ENCODE measurements around the gene ZNF579.

ZNF579 gene

GRCh38 chr19:55613396-55613795, 32.7 kb upstream of the ZNF579 start:
- no peak for DNase-seq (ENCODE audit: low spot score)

GRCh38 chr19:55611983-55612645, 31.5 kb upstream of the ZNF579 start:
- no peak for DNase-seq (ENCODE audit: low spot score)

GRCh38 chr19:55611300-55611982, 30.8 kb upstream of the ZNF579 start:
- DNase-seq (ENCODE audit: low spot score): no peak

- no peak for DNase-seq (ENCODE audit: low spot score)
These were observed 28.7 kb upstream of the ZNF579 start for GRCh38 chr19:55609326-55609725.

GRCh38 chr19:55606817-55607216, 26.2 kb upstream of the ZNF579 start:
- no peak for DNase-seq (ENCODE audit: low spot score)

GRCh38 chr19:55606471-55606787, 25.8 kb upstream of the ZNF579 start:
- no peak for DNase-seq (ENCODE audit: low spot score)

GRCh38 chr19:55605637-55606470, 25.2 kb upstream of the ZNF579 start, which contains the start of gene ZNF865:
TSS of gene ZNF865 (plus strand) at chr19:55605647. CDS start at chr19:55613619, 7,972 bp downstream.
- DNase-seq (ENCODE audit: low spot score): peak; percentile 56

GRCh38 chr19:55605207-55605636, 24.6 kb upstream of the ZNF579 start:
- peak; percentile 94 for DNase-seq (ENCODE audit: low spot score)

GRCh38 chr19:55603581-55604292, 23.1 kb upstream of the ZNF579 start:
- no peak for DNase-seq (ENCODE audit: low spot score)

- no peak for DNase-seq (ENCODE audit: low spot score)
These were observed 22.5 kb upstream of the ZNF579 start for GRCh38 chr19:55603115-55603514.

GRCh38 chr19:55602104-55603001, 21.7 kb upstream of the ZNF579 start:
- no peak for DNase-seq (ENCODE audit: low spot score)

GRCh38 chr19:55601084-55601483, 20.4 kb upstream of the ZNF579 start:
- no peak for DNase-seq (ENCODE audit: low spot score)

GRCh38 chr19:55600662-55601028, 20.0 kb upstream of the ZNF579 start:
- DNase-seq (ENCODE audit: low spot score): no peak

- peak; percentile 87 for DNase-seq (ENCODE audit: low spot score)
These were observed 19.4 kb upstream of the ZNF579 start, which contains the start of gene ZNF524 for GRCh38 chr19:55599842-55600661. TSS of gene ZNF524 (plus strand) at chr19:55600288. CDS start at chr19:55602113, 1,825 bp downstream.

- DNase-seq (ENCODE audit: low spot score): peak; percentile 95
These were observed 18.8 kb upstream of the ZNF579 start, which contains the start of gene FIZ1 for GRCh38 chr19:55599468-55599841. TSS of gene FIZ1 (minus strand) at chr19:55599517. CDS start at chr19:55597865, 1,652 bp downstream.

GRCh38 chr19:55598719-55599467, 18.2 kb upstream of the ZNF579 start:
- DNase-seq (ENCODE audit: low spot score): peak; percentile 93

GRCh38 chr19:55598034-55598433, 17.4 kb upstream of the ZNF579 start:
- no peak for DNase-seq (ENCODE audit: low spot score)

- DNase-seq (ENCODE audit: low spot score): no peak
These were observed 16.9 kb upstream of the ZNF579 start for GRCh38 chr19:55597501-55597921.

GRCh38 chr19:55596304-55596703, 15.7 kb upstream of the ZNF579 start:
- no peak for DNase-seq (ENCODE audit: low spot score)
